Effector CD4-positive, alpha-beta T cell (primary cell): ENCODE results near the gene DSCAML1.

ENCODE experiments used
- DNase-seq: peaks from one replicate; pipeline ENCODE4 v3.0.0-alpha.2; 2020
- total RNA-seq: gene quantifications from one replicate; lab custom pipeline; 2026; lab: John Stamatoyannopoulos, UW

DSCAML1 gene
- 1.7 reads per million for total RNA-seq

DNA sequence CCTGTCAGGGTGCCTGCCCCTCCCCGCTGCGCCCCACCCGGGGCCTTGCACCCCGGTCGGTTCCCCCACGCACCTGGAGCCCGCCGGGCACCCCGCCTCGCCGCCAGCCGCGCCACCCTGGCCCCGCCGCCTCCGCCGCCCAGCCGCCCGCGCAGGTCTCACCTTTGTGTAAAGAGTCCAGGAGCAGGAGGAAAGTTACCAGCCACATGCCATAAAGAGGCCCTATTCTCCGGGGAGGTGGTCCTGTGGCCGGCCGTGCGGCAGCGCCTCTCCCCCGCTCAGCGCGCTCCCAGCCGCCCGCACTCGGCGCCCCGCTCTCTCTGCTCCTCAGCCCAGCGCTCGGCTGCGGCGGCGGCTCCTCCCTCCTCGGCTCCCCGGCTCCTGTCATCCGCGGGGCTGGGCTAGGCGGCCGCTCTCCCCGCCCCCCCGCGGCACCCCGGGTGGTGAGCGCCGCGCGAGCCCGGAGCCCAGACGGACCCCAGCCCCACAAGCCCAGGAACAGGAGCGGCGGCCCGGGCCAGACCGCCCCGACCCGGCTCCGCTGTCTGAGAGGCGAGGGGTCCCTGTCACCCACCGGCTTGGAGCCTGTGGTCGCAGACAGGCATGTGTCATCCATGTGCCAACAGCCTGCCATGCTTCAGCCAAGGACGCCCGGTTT, at the start of gene DSCAML1:
DSCAML1 (minus strand) TSS at position 345 of the 658 bp plus-strand sequence; CDS start at position 208, 137 bp downstream.
- DNase-seq = peak; percentile 24

DNA sequence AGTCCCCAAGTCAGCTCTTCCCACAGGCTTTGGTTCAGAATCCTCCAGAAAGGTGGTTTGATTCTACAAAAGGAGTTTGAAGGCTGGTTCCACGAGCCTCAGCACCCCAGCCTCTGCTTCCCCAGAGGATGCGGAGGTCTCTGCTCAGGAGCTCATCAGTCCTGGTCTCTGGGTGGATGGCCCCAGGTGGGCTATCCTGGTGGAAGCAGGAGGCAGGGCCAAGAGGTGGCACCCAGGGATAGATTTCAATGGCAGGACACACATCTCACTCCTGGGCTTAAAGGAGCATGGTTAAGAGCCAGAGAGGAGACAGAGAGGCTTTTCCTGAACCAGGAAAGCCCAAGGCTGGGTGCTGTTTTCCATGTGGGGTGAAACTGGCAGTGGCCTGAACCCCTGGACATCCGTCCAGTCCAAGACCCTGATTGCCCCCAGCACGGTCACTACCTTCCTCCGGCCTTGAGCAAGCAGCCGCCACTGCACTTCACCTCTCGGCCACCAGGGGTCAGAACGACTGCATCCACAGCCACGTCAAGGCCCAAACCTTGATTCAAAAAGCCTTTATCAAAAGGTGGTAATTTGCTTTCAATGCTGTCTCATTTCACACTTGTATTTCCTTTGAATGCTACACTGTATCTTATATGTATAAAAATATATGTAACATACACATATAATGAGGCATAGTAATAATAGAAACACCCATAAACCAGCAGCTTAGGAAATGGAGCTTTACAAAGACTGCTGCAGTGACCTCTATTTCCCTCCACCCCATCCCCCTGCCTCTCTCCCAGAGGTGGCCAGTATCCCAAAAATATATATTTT, 46.9 kb upstream of the DSCAML1 start:
- peak; percentile 79 for DNase-seq

GRCh38 chr11:117842131-117842941, 45.3 kb upstream of the DSCAML1 start:
- DNase-seq = no peak

DNA sequence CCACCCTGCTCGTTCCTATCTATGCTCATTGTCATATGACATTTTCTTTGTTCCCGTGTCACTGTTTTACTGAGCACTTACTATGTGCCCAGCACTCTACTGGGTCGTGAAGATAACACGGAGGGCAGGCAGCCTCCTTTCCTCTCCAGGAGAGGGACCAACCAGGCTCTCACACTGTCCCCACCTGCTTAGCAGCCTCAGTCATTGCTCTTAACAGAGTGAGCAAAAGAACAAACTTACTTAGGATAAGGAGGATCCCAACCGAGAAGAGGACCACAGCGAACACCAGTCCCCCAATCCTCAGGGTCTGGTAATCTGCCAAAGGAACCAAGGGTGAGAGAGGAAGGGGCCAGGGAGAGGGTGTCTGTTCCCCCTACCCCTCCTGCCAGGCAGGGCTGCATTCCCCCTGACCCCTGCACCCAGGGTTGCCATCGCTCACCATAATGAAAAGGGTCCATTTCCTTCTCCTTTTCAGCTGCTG, 44.6 kb upstream of the DSCAML1 start:
- DNase-seq = no peak

GRCh38 chr11:117840881-117841550, 44.0 kb upstream of the DSCAML1 start:
- DNase-seq = no peak

- no peak for DNase-seq
These were observed 43.2 kb upstream of the DSCAML1 start for GRCh38 chr11:117839936-117840813.

GRCh38 chr11:117839380-117839881, 42.4 kb upstream of the DSCAML1 start:
- no peak for DNase-seq

DNA sequence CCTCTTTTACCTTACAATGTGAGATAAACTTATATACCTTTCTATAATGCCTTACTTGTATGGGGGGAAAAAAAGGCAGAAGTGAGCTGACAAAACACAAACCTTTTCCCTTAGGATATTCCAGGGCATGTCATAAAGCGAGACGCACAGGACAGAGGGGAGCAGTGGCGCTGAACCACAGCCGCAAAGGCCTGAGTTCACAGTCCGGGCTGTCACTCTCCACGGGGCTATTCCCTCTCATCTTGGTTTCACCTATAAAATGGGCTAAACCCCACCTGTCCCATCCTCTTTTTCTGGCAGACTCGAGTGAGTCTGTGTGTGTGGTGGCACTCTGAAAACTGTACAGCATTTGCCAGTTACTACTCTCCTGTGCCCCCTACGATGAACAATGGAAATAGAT, 41.9 kb upstream of the DSCAML1 start:
- no peak for DNase-seq

DNA sequence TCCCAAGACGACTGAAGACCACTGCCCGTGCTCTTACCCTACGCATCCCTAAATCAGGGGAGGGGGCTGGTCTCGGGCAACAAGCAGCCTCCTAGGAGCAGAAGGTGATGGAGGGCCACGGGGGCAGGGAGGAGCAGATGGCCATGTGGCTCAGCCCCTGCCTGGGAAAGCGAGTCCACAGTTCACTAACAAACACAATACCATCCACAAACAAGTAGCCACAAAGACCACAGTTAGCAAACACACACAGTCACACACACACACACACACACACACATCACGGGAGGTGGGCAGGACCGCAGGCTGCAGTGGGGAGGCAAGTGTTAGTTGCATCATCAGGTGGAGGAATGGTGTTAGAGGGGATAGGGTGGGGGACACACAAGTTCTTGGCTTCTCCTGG, 40.8 kb upstream of the DSCAML1 start:
- no peak for DNase-seq

GRCh38 chr11:117837070-117837776, 40.2 kb upstream of the DSCAML1 start:
- no peak for DNase-seq

- no peak for DNase-seq
These were observed 39.3 kb upstream of the DSCAML1 start for GRCh38 chr11:117836077-117836960.

- DNase-seq = no peak
These were observed 38.6 kb upstream of the DSCAML1 start for GRCh38 chr11:117835576-117835975.

DNA sequence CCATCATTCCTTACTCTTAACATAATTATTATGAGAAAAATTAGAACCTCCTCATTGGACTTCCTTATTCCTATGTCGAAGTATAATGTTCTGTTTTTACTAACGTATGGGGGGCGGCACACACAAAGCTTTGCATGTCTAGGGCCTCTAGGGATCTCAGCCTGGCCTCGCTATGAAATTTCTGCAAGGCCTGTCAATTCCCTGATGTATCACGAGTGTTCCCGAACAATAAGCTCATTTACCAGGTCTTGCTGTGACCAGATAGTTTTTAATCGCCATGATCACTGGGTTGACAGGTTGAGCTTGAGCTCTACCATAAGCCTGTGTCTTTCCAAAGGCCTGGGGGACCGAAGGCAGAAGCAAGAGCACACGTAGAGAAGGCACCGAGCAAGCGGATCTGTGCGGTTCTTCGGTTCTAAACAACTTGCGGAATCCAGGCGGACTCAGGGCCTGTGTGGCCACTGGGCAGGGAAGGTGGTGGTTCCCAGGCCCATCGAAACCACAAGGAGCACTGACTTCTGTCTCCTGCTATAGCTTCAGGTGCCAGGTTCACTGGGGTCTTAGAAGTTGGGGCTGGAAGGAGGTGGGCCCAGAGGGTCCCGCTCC, 37.9 kb upstream of the DSCAML1 start:
- DNase-seq = no peak

GRCh38 chr11:117834068-117834810, 37.2 kb upstream of the DSCAML1 start:
- no peak for DNase-seq

DNA sequence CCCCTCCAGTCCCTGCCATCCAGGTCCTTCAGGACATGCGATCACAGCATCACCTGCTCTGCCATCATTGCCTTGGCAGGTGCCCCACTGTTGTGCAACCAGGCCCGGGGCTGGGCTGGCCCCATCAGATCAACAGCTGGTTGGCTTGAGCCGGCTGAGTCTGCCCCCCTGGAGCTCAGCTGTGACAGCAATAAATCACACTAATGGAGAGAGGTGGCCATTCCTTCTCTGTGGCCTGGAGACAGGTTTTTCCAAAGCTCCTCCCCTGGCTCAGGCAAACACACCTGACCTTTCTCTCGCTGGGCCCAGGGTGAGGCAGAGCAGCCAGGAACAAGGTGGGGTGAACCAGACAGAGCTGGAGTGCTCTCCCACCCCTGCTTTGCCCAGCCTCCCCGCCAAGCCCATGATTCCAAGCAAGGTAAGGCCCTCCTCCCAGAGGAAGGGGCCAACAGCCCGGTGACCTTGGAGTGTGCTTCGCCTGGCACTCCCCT, 36.4 kb upstream of the DSCAML1 start:
- DNase-seq = no peak

DNA sequence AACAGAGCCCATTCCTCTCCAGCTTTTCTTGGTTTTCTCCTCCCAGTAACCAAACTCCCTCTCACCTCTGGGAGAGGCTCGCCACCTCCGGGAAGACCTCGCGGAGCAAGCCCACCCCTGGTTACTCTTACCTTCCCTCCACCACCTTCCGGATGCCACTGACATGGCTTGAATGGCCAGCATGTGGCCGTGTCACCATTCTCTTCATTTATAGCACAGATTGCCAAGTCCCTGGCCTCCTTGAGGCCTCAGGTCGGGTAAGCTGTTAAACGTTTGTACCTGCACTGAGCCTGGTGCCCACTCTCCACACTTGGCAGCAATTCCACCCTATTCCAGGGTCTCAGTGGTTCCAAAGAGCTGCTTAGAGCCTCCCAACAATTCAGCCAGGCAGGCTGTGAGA, 35.5 kb upstream of the DSCAML1 start:
- DNase-seq = no peak

GRCh38 chr11:117831661-117832415, 34.8 kb upstream of the DSCAML1 start:
- no peak for DNase-seq
